NCI-H69 (cell line): Measurements from ENCODE around the gene TNNT2.

ENCODE experiments used
- DNase-seq: peaks from one replicate; lab custom pipeline; 2025; lab: John Stamatoyannopoulos, UW

The TNNT2 gene

DNA sequence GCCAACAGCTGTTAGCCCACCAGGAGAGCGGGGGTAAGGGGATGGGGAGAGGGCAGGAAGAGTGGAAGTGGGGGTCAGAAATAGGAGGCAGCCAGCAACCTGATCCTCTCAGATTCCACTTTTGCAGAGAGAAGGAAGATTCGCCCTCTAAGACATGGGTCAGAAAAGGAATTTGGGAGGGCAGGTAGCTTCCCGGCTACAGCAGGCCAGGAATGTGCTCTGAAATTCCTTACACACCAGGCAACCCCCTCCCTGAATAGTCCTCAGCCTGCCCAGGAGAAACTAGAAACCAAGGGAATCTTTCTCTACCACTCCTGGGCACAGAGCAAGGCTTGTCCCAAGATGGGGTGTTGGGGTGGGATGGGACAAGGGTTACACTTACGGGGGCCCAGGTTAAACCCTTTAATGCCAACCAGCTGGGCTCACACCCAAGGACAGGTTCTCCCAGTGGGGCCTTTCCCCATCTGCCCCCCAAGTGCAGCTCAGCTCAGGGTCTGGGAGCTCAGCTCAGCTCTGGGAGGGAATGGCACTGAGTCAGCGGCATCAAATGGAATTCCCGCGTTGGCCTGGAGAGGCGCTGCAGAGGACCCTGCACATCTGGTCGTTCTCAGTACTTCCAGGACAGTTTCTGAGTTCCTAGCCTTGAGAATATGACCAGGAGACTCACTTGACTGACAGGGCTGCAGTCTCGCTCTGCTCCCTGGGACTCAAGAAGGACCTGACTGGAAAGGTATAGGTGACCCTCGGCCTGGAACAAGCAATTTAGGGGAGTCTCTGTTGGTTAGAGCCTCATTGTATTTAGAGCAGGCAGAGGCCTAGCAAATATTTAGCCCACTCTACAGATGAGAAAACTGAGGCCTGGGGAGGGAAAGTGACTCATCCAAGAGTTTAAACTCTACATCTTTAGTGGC, 761 bp downstream of the TNNT2 start:
- DNase-seq, result peak; percentile 22

DNA sequence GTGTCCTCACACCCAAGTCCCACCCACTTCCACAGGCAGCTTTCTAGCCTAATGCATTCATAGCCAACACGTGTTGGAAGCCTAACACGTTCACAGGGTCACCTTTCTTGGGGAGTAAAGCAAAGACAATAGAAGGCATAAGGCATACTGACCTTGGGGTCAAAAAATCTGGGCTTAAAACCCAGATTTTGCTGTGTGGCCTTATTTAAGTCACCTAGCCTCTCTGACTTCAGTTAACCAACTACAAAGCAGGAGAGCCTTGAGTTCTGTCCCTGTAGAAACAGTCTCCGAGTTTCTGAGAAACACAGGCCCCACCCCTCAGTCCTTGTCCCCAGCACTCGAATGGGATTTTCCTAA, 1.4 kb downstream of the TNNT2 start:
- no peak for DNase-seq

DNA sequence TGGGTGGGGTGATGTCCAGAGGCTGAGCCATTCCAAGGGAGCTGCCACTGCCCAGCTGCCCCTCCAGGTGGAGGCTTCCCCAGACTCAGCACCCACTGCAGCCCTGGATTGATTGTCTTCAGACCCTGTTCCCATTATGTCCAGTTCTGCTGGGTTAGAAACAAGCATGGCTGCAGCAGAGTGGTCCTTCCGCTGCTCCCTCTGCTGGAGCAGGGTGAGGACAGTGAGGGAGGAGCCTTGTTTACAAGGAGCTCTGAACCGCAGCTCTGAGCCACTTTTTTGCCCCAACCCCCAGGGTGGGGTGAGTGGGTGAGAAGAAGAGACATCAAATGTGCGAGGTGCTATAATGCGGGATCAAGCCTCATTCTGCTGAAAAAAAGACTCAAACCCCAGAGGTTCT, 2.3 kb downstream of the TNNT2 start:
- no peak for DNase-seq

DNA sequence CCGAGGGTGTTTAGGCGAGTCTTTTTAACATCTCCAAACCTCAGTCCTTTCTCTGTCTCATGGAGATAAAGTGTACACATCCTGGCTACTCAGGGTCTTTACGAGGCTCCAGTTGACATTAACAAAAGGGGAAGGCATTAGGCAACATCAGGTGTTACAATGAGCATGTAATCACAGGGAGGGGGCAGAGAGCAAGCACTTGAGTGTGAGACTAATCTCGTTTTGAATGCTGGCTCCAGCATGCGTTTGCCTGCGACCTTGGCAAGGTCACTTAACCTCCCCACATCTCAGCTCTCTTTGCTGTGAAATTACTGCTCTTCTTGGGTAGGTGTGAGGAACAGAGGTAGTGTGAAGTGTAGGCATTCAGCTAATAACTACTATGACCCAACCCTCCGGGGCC, 3.1 kb downstream of the TNNT2 start:
- peak; percentile 79 for DNase-seq

DNA sequence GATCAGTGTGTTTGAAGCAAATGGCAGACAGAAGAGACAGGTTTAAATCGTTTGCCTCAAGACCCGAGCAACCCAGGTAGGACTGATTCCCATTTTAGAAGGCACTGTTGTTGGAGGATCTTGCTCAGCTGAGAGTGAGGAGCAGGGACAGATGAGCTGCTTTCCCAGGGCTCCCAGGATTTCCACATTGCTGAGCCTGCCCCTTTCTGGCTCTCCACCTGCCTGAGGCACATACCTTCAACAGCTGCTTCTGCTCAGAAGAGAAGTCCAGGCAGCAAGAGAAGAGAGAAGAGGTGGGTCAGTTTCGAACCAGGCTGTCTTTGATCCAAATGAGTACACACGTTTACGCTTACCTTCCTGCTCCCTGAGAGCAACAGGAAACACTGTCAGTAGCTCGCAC, 5.7 kb downstream of the TNNT2 start:
- no peak for DNase-seq

DNA sequence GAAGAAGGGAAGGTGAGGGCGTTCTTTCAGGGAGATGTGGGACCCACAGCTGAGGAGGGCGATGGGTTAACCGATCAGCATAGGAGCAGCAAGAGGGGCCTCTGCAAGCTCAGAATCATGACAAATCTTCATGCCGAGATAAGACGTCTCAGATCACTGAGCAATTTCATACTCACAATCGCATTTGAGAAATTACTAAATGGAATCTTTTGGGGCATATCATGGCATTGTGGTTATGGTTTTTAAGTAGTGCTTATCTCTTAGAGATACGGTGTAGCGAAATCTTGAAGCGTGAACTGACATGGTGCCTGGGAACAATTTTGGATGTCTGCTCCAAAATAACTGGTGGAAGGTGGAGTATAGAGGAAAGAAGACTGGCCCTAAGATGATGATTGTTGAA, 6.2 kb downstream of the TNNT2 start:
- DNase-seq, result no peak

DNA sequence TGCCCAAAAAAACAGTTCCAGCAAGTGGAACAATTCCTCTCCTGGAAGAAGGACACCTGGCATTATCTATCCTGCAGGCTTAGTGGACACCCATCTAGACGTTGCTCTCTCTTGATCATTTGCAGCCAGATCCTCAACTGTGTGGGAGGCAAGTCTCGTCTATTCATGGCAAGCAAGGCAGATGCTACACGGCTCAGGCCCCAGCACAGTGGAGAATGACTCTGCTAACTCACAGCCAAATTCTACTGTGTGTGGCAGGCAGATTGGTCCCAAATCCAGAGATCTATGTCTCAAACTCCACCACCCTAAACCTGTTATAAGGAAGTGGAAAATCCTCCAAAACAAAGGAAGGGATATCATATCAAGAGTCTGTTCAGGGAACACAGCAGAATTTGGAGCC, 7.0 kb downstream of the TNNT2 start:
- no peak for DNase-seq

DNA sequence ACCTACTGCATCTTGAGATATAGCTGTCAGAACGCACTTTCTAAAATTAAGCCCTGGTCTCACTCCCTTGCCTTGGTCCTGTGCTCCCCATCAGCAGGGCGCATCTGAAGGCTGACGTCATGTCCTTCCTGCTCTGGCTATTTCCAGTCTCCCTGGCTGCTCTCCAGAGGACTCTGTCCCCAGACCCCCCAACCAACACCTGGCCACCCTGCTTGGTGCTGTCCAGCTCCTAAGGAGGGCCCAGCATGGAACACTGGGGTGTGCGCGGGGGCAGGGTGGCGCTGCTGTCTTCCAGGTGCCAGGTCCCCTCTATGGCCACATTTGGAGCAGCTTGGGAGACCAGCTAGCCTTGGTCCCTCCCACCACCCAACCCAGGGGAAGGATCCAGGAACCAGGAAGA, 8.3 kb downstream of the TNNT2 start:
- DNase-seq, result no peak

DNA sequence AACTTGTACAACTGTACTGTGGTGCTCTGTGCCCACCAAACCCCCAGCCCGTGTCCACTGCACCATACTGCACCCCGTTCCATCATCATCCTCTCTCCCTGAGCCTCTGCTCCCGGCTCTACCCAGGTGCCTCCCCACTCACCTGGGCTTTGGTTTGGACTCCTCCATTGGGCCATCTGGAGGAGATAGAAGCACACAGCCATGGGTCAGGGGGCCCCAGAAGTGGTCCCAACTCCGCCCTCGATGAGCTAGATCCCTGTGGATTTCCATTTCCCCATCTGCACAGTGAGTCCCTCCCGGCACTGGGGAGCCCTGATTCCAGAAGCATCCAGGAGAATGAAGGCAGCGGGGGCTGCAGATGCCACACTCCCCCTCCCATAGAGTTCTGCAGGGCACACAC, 10.8 kb downstream of the TNNT2 start:
- DNase-seq, result no peak

DNA sequence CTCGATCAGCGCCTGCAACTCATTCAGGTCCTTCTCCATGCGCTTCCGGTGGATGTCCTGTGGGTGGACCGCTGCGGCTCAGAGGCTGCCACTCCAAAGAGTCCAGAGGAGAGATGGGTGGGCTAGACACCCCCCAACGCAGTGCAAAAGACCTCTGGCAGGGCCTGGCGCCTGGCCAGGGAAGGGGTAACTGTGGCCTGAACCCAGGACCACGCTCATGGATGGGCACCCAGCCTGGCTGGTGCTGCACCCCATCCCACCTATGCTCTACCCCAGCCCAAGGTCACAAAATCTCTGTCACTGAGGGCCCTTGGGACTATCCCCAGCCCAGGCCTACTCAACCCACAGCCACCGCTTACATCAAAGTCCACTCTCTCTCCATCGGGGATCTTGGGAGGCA, 12.2 kb downstream of the TNNT2 start:
- no peak for DNase-seq

DNA sequence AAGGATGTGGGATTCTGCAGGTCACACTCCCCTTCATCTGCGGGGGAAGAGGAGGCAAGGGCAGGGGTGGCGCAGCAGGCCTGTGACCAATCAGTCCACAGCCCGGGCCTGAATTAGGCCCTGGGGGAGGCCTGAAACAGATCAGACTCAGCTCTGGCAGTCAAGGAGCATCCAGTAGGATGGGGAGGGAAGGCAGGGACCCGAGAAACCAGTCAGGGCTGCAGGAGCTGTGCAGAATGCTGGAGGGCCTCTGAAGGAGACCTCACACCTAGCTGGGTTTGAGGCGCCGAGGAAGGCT, 12.7 kb downstream of the TNNT2 start:
- no peak for DNase-seq

DNA sequence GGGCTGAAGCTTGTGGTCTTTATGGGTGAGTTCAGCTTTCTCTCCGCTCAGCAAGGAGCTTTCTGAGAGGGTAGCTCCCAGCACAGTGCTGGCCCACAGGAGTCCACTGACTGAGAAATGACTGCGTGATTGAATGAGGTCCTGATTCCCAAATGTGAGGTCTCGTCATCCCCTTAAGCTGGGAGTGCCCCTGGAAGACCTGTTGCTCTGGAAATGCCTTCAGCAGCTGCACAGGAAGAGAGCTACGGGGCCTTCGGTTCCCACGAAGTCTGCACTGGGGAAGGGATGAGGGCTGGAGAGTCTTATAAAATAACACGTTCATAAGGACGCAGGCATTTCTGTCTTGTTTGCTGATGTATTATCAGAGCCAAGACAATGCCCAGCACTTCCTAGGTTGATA, 14.0 kb downstream of the TNNT2 start:
- DNase-seq, result no peak

DNA sequence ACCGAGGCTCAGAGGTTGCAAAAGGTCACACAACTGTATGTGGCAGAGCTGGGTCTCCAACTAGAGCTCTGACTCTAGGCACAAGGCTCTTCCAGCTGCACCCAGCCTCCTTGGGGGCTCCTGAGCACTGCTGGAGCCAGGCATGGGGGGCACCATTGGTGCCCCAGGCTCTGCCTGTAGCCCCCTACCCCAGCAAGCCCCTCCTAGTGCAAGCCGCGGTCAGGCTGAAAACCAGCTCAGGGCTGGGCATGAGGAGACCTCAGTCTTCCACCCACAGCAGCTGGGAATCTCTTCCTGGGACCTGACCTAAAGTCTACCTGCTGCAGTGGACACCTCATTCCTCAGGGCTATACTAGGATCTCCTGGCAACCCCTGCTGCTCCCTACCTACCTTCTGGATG, 14.6 kb downstream of the TNNT2 start:
- no peak for DNase-seq

DNA sequence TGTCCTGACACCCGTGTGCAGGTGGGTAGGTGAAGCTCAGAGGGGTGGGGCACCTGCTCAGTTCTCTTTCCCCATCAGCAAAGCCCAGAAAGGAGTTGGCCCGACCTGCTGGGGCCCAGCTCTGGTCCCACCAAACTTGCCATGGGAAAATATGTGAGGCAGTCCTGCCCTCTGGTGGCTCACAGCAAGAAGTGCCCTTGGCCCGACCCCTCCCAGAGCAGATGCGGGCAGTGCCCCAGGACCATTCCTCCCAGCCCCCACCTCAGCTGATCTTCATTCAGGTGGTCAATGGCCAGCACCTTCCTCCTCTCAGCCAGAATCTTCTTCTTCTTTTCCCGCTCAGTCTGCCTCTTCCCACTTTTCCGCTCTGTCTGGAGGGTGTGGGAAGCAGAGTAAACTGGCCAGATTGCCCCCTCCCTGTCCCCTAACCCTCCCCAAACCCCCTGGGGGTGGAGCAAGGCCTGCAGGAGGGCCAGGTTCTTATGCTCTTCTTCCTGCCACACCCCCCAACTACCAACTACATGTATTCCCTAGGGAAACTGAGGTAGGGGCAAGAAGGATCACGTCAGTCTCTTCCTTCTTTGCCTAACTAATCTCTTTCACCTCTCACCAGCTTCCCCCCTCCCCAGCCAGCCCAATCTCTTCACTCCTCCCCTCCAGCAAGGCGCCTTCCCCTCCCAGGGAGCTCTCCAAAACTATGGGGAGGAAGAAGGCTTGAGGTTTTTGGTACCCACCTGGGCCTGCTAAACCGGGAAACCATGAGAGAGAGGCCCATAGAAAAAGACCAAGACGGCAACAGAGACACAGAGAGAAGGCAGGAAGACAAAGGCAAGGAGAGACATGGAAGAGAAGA, 15.6 kb downstream of the TNNT2 start:
- peak; percentile 62 for DNase-seq

DNA sequence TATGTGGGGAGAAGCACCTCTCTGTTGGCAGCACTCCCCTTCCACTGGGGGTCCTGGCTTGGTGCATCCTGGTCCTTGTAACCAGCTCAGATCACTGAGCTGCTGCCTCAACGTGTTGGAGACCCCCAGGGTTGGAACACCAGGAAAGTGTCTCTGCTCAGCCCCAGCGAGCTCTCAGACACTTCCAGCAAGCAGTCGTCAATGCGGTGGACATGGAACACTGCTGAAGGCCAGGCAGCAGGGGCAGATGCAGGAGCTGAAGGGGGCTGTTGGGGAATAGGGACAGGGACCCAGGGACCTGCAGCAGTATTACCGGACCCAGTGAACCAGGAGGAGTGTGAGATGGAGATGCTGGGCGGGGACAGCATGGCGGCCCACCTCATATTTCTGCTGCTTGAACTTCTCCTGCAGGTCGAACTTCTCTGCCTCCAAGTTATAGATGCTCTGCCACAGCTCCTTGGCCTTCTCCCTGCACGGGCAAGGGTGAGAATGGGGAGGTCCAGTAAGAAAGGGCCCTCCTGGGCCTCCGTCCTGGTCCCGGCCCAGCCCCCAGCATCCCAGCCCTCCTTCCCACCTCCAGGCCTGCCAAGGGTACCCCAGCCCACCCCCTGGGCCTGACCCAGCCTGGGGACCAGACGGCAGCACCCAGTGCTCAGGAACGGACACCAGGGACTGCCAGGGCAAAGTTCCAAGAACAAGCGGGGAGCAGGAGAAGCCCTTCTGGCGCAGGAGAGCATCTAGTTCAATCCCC, 16.4 kb downstream of the TNNT2 start:
- no peak for DNase-seq

DNA sequence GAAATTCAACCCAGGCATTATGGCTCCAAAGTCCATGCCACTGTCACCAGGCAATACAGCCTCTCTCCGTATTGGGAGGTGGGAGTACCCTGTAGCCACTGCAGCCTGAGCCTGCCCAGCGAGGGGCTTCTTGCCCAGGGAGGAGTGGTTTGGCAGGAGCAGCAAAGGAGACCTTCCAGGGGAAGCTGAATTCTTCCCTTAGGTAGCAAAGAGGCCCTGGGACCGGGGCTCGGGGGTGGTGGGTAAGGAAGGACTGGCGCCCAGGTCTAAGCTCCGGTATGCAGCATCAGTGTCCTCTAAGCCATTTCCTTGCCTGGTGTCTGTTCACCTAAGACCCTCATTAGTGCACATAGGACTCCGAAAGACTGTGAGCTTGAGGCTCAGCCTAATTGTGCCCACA, 17.0 kb downstream of the TNNT2 start:
- DNase-seq, result no peak

DNA sequence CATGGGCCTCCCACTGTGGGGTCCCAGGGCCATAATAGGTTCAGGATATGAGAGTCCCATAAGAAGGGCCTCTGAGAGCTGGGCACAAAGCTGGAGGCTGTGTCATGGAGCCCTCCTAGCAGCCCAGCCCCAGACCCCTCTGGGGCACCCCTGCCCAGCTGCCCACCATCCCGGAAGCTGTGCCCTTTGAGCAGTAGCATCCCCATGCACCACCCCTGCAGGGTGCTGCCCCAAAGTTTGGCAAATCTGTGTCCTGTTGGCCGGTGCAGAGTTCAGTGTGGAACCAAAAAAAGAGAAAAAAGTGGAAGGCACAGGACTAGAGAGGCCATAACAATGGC, 17.6 kb downstream of the TNNT2 start:
- no peak for DNase-seq

DNA sequence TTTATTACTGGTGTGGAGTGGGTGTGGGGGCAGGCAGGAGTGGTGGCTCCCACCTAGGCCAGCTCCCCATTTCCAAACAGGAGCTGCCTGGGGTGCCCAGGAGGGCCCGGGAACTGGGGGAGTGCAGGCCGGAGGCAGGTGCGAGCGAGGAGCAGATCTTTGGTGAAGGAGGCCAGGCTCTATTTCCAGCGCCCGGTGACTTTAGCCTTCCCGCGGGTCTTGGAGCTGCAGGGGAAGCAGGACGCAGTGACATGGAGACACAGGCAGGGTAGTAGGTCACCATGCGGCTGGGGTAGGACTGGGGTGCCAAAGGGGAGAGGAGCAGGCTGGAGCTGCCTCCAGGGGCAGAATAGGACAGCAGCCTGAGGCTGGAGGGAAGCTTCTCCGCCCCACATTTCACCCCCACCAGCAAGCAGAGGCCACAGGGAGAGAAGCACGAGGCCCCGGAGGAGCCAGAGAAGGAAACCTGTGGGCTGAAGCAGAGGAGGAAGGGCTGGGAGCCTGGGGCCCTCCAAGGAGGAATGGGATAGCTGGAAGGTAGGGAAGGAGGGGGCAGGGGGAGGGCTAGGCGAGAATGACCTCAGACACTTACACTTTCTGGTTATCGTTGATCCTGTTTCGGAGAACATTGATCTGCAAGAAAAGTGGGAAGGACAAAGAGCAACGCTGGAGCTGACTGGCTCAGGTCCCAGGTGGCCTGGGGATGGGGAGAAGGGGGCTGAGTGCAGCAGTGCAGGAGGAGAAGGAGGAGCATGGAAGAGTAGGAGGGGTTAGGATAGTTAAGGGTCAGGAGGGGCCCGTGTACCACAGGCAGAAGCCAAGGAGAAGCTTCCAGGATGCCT, 18.2 kb downstream of the TNNT2 start:
- DNase-seq, result no peak

DNA sequence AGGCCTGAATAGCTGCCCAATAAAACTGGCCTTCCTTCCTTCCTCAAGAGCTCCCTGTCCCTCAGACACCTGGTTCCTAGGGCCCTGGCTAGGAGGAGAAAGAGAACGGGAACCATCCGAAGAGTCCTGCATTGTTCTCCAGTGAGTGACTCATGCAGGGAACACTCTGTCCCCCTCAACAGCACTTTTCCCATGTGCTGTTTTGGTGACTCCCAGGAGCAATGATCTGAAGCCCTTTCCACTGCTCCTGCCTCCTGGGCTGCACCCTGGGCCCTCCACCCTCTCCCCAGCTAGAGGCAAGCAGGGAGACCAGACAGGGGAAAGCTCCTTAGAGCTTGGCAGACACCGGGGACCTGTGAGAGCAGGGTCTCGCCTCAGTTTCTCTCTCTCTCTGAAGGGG, 18.9 kb downstream of the TNNT2 start:
- DNase-seq, result no peak

DNA sequence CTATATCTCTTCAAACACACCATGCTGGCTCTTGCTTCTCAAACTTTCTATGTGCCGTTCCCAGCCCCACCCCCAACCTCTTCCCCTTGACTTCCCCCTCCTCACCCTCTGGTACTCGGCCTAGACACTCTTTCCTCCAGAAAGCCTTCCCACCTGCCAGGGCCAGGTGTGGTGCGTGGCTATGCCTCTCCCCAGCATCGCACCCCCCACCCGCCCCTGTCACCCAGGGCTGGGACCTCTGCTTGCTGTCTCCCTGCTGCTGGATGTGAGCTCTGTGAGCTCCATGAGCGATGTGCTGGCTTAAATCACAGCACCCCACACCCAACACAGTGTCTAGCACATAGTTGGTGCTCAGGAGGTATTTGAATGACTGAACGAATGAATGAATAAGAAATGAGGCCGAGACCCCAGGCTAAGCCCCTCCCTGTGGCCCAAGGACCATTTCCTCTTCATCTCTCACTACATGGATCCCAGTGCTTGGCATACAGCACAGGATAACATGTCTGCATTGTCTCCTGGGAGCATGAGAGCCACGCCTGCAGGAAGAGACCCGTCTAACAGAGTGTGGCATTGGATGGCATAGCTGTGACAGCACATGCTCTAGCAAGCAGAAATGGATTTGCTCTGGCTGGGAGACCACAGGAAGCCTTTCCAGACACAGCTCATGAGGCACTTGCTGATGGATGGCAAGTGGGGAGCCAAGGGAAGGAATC, 19.7 kb downstream of the TNNT2 start:
- peak; percentile 16 for DNase-seq

DNA sequence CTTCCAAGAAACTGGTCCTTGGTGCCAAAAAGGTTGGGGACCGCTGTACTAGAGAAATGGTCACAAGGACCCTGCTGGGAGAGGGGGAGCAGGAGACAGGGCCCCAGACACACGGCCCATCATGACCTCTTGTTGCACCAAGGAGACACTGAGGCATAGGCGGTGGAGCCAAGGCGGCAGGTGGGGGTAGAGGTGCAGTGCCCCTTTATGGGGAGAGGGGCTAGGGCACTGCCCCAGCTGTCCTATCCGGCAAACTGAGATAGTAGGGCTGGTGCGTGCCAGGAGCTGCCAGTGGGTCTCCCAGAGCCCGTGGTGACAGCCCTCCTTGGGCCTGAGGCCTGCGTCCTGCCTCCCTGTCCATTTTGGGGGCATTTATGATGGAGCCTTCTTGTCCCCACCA, 20.3 kb downstream of the TNNT2 start:
- DNase-seq, result no peak
